NCI-H187 treated with DMSO at 0.1 percent for 48 hours (cell line): Measurements from ENCODE around the gene OR2L2.
"Not testable (repeated sequence)": the region's sequence is repeated elsewhere in the genome, so short reads cannot be mapped to it uniquely, and the experiment has no call there.

Source experiments
- DNase-seq: peaks from one replicate; lab custom pipeline; 2025; lab: John Stamatoyannopoulos, UW

Gene OR2L2

GRCh38 chr1:248029770-248030169 is at the start of gene OR2L2:
Gene OR2L2, plus strand, starts transcription at chr1:248030070. Its CDS starts 8,198 bp downstream, at chr1:248038268.
- no peak for DNase-seq

- DNase-seq: no peak
Observed at GRCh38 chr1:247992986-247993385, 36.9 kb upstream of the OR2L2 start.

- DNase-seq: no peak
Observed at GRCh38 chr1:247998811-247999210, 31.1 kb upstream of the OR2L2 start.

GRCh38 chr1:248000169-248000568 is 29.7 kb upstream of the OR2L2 start:
- DNase-seq: no peak

- no peak for DNase-seq
Observed at GRCh38 chr1:248007778-248008177, 22.1 kb upstream of the OR2L2 start.

- no peak for DNase-seq
Observed at GRCh38 chr1:248009681-248010080, 20.2 kb upstream of the OR2L2 start.

GRCh38 chr1:248013229-248013710 is 16.6 kb upstream of the OR2L2 start, which contains the start of gene OR2L5:
Gene OR2L5, plus strand, starts transcription at chr1:248013660. Its CDS starts 8,288 bp downstream, at chr1:248021948.
- no peak for DNase-seq

GRCh38 chr1:248015803-248016202 is 14.1 kb upstream of the OR2L2 start:
- DNase-seq: no peak

GRCh38 chr1:248045209-248045608 is 15.3 kb downstream of the OR2L2 start:
- no peak for DNase-seq

- DNase-seq: no peak
Observed at GRCh38 chr1:248046536-248046935, 16.7 kb downstream of the OR2L2 start, which contains the start of gene OR2L3. Gene OR2L3, plus strand, starts transcription at chr1:248046836. Its CDS starts 13,846 bp downstream, at chr1:248060682.

GRCh38 chr1:248047008-248047407 is 17.1 kb downstream of the OR2L2 start:
- DNase-seq: no peak

GRCh38 chr1:248054671-248055070 is 24.8 kb downstream of the OR2L2 start:
- no peak for DNase-seq

GRCh38 chr1:248055261-248055660 is 25.4 kb downstream of the OR2L2 start:
- DNase-seq: no peak

GRCh38 chr1:248065071-248065470 is 35.2 kb downstream of the OR2L2 start:
- no peak for DNase-seq

GRCh38 chr1:248065604-248066003 is 35.7 kb downstream of the OR2L2 start:
- no peak for DNase-seq

GRCh38 chr1:248083864-248084263 is 54.0 kb downstream of the OR2L2 start:
- not testable (repeated sequence) for DNase-seq
